Esophagus squamous epithelium (tissue), 4 donors: ENCODE results near the gene RPL5.

Experiments used
- POLR2A ChIP-seq, 4 donors: fragments of 450-650 bp; IDR thresholded peaks; one replicate each; pipeline ENCODE4 v1.6.1; 2017; ENCODE audit warnings: antibody characterized with exemption in 4 of 4, mild to moderate bottlenecking in 4 of 4, moderate library complexity in 3 of 4
- TF ChIP-seq, protein P1 (sequence below), 6 experiments: fragments of 450-650 bp in 4 of 6; fragments of 200-600 bp in 2 of 6; sonication (generic) in 2 of 6; IDR thresholded peaks; one replicate each; pipeline ENCODE4 v1.5.1; 2016 to 2019; ENCODE audit warnings: antibody characterized with exemption in 6 of 6, mild to moderate bottlenecking in 4 of 6, moderate library complexity in 4 of 6

DNA sequence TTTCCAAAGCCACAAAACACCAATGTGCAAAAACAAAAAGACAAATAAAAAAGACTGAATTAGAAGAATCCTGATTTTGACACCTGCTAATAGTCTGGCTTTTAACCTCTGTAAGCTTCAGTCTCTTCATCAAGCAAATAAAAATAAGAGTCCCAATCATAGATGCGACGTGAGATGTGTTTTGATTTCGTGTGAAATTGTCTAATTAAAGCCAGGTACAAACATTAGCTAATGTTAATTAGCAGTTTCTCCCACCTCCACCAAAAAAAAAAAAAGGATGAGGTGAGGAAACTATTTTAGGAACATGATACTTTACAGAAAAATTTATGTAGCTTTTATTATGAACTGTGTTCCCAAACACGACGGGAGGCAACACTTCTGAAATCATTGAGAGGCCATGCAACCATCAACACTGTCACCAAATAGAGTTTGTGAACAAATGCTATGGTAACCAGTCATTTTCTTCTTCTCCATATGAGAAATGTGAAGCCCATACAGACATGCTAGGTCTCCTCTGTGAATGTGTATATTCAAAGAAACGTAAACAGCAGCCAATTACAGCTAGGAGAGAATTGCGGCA is 40.3 kb upstream of the RPL5 start:
- TF ChIP-seq, protein P1, sequence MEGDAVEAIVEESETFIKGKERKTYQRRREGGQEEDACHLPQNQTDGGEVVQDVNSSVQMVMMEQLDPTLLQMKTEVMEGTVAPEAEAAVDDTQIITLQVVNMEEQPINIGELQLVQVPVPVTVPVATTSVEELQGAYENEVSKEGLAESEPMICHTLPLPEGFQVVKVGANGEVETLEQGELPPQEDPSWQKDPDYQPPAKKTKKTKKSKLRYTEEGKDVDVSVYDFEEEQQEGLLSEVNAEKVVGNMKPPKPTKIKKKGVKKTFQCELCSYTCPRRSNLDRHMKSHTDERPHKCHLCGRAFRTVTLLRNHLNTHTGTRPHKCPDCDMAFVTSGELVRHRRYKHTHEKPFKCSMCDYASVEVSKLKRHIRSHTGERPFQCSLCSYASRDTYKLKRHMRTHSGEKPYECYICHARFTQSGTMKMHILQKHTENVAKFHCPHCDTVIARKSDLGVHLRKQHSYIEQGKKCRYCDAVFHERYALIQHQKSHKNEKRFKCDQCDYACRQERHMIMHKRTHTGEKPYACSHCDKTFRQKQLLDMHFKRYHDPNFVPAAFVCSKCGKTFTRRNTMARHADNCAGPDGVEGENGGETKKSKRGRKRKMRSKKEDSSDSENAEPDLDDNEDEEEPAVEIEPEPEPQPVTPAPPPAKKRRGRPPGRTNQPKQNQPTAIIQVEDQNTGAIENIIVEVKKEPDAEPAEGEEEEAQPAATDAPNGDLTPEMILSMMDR (IDR thresholded peaks at IDR 0.05): no peak
- no peak for TF ChIP-seq POLR2A (IDR thresholded peaks at IDR 0.05)
